AG04449 (cell line): ENCODE results near the gene FOXL1.

Source experiments
- CTCF ChIA-PET: fragments of 350-600 bp; formaldehyde crosslinking; extraction: SDS; loops from one replicate; lab custom pipeline; 2021; ENCODE audit warnings: antibody characterized with exemption; lab: Yijun Ruan, JAX
- POLR2A ChIA-PET: fragments of 400-600, 350-600 bp; formaldehyde crosslinking; extraction: SDS; loops from one replicate; lab custom pipeline; 2020; ENCODE audit warnings: antibody characterized with exemption, inconsistent platforms; lab: Yijun Ruan, JAX
- DNase-seq: peaks from one replicate; pipeline ENCODE4 v3.0.0-alpha.2; 2010; ENCODE audit warnings: low read depth, low spot score
- H3K4me3 ChIP-seq: 2 replicates; pipeline ENCODE4 v1.5.1; 2011; ENCODE audit warnings: low read depth, mild to moderate bottlenecking, control low read depth, low read length
- TF ChIP-seq, protein P1 (sequence below): IDR thresholded peaks from one replicate; pipeline ENCODE4 v1.5.1; 2011; ENCODE audit warnings: mild to moderate bottlenecking, moderate library complexity, low read length, control low read depth, inconsistent platforms; ENCODE audit not compliant: insufficient read depth; ENCODE audit errors: missing control alignments

The FOXL1 gene

DNA sequence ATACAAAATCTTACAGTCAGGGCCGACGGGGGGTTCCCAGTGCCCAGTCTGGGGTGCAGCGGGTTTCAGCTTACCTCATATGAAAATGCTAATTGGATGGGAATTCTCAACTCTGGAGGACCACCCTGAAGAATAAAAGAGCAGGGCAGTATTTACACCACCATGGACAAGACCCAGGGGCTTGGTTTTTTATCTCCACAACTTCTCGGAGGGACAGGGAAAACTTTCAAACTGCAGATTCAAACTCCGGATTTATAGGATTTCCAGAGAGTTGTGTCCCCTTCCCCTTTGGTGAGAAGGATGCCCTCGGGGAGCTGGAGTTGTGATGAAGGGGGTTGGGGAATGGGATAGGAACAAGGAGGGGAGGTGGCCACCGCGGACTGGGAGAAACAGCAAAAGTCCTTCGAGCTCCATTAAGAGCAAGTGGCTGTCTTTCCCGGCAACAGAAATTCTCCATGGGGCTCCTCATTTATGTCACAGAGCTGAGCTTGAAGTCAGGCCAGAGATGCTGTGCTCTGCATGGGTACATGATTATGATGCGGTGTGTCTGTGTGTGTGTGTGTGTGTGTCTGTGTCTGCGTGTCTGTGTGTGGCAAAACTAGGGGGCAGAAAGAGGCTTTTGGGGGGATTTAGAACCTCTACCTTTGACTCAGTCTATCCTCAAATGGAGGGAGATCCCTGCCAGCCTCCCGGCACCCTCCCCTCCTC, 15.7 kb downstream of the FOXL1 start:
- no peak overlapping the region for H3K4me3 ChIP-seq
- TF ChIP-seq, protein P1, sequence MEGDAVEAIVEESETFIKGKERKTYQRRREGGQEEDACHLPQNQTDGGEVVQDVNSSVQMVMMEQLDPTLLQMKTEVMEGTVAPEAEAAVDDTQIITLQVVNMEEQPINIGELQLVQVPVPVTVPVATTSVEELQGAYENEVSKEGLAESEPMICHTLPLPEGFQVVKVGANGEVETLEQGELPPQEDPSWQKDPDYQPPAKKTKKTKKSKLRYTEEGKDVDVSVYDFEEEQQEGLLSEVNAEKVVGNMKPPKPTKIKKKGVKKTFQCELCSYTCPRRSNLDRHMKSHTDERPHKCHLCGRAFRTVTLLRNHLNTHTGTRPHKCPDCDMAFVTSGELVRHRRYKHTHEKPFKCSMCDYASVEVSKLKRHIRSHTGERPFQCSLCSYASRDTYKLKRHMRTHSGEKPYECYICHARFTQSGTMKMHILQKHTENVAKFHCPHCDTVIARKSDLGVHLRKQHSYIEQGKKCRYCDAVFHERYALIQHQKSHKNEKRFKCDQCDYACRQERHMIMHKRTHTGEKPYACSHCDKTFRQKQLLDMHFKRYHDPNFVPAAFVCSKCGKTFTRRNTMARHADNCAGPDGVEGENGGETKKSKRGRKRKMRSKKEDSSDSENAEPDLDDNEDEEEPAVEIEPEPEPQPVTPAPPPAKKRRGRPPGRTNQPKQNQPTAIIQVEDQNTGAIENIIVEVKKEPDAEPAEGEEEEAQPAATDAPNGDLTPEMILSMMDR: no peak
- DNase-seq: no peak
- ChIA-PET POLR2A (interaction anchor here (0.7 kb wide), 1 partner anchor 15 kb away, joined by 3 read pairs; no protein-coding TSS in a partner anchor), CTCF (interaction anchor here (1.0 to 1.6 kb wide), 4 partner anchors 10 to 469 kb away, joined by 3 to 4 read pairs (median 4); no protein-coding TSS in a partner anchor)

DNA sequence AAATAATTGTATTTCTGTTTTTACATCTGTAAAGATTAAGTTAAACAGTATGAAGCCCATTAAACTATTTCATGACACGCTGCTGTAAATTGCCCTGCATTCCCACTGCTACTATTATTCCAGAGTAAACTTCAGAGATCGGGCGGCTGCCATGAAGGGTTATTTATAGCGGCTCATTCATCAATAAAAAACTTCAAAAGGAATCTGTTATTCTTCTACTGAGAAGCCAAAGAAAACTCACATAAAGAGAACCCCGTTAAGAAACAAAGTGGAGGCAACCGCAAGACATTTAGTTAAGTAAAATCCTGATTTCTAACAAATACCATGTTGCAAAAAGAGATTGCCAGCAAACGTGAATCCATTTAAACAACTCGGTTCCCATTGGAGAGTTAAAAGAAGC, 16.4 kb downstream of the FOXL1 start:
- CTCF ChIA-PET: interaction anchor here (1.0 to 1.6 kb wide), 3 partner anchors 9 to 14 kb away, joined by 3 to 4 read pairs (median 4); no protein-coding TSS in a partner anchor
- DNase-seq: no peak
- POLR2A ChIA-PET: interaction anchor here (0.7 kb wide), 1 partner anchor 16 kb away, joined by 3 read pairs; no protein-coding TSS in a partner anchor

DNA sequence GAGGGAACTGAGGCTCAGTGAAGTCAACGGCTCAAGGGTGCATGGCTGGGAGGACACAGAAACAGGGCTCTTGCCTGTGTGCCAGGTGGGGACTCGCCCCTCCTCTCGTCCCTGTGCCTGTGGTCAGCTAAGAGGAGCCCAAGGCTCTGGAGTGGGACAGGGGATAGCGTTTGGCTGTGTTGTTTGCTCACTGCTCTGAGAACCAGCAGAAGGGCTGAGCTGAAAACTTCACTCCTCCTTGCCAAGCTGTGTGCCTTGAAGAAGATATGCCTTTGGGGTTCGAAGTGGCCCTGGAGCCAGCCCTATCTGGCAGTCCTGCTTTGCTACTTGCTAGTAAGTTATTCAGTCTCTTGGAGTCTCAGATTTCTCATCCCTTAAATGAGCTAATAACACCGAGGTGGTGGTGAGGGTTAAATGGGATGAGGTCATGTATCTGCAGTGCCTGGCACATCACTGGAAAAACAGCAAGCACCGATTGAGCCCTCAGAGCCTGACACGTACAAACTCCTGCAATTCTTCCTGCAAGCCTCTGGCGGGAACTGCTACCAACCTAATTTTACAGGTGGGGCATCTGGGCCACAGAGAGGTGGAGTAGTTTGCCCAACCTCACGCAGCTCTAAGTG, 17.7 kb downstream of the FOXL1 start:
- DNase-seq: no peak
- ChIA-PET POLR2A (interaction anchor here (0.9 kb wide), 1 partner anchor 10 kb away, joined by 3 read pairs; no protein-coding TSS in a partner anchor), CTCF (interaction anchor here (1.4 to 1.6 kb wide), 3 partner anchors 12 to 467 kb away, joined by 4 to 6 read pairs (median 4); no protein-coding TSS in a partner anchor)
- TF ChIP-seq, protein P1: no peak
- no peak overlapping the region for H3K4me3 ChIP-seq

More for the DNA sequence above, 16.4 kb downstream of the FOXL1 start:
- H3K4me3 ChIP-seq: no peak overlapping the region
- TF ChIP-seq, protein P1: no peak

DNA sequence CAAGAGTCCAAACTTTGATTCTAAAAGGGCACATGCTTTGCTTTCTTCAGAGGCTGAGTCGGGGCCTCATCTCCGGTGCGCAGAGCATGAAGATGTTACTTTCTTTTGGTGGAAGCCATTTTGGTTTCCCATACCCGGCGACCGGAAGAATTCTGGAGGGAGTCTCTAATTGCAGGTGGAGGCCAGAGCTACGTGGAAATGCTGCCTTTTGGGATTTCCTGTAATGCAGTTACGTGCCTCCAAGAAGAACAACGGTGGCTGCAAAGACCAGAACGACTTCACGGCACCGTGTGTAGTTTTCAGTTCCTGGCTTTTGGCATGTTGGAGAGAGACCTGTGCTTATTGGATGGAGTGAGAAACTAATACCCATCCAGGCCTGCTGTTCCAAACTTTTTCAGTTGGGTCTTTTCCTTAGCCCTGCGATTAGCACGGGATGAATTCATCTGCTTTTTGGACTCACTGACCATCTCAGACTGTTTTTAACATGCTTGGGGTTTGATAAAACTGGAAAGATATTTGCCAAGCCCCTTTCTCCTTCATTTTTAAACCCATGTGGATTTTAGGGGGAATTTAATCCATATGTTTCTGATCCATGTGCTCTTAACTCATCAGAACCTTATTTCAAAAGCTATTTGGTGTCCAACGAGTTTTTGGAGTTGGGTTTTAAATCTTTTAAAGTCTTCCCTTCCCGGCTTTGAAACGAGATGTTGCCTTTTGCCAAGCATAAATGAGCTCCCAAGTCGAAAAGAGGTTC, 19.0 kb downstream of the FOXL1 start:
- TF ChIP-seq, protein P1: no peak
- ChIA-PET POLR2A (no interaction called here), CTCF (no interaction called here)
- no peak overlapping the region for H3K4me3 ChIP-seq
- no peak for DNase-seq

DNA sequence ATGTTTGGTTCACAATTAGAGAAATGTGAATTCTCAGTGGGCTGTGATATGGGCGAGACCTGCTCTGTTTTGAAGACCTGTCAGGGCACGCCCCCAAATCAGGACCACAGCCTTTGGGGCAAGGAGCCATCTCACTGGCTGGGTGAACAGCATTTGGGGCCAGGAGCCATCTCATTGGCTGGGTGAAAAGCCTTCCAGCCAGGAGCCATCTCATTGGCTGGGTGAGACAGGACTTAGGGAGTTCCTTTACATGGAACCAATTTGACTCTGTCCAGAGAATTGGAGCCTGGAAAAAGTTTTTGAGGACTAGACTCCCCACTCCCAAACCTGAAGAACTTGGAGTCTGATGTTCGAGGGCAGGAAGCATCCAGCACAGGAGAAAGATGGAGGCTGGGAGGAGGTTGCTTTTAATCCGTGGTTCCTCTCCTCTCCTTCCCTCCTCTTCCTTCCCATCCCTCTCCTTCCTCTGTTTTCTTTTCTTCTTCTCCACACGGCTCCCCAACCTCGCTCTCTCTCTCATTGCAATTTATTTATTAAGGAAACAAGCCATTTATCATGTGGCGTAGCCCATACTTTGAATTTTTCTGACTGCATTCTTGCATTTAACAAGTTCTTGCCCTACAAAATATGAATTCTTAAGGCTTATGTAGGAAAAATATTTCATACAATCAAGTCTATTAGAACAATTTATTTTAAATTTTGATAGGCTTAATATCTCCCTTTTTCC, 19.7 kb downstream of the FOXL1 start:
- TF ChIP-seq, protein P1: no peak
- CTCF ChIA-PET: no interaction called here
- no peak for DNase-seq
- POLR2A ChIA-PET: interaction anchor here (1.0 kb wide), 1 partner anchor 13 kb away, joined by 3 read pairs; no protein-coding TSS in a partner anchor
- H3K4me3 ChIP-seq: no peak overlapping the region
